ENCODE results near the gene CACNA1G.

GRCh38 chr17:50546701-50547034 lies 13.8 kb upstream of the CACNA1G start:
- TF ChIP-seq CTCF (IDR thresholded peaks at IDR 0.05), result no peak
- TF ChIP-seq POLR2A (IDR thresholded peaks at IDR 0.05), result no peak

Data from right lobe of liver (tissue), 4 donors.